ENCODE results near the gene KIAA2012.

The KIAA2012 gene

GRCh38 chr2:202152104-202152715, 79.2 kb downstream of the KIAA2012 start:
- TF ChIP-seq CTCF (IDR thresholded peaks at IDR 0.05; ENCODE audit: control insufficient read depth, insufficient read depth, low read depth, low read length, missing control alignments), result no peak
- H3K4me3 ChIP-seq (ENCODE audit: control insufficient read depth, low read depth, low read length), result no peak overlapping the region
- DNase-seq (ENCODE audit: low read depth), result no peak

- DNase-seq (ENCODE audit: low read depth), result no peak
- TF ChIP-seq CTCF (IDR thresholded peaks at IDR 0.05; ENCODE audit: control insufficient read depth, insufficient read depth, low read depth, low read length, missing control alignments), result no peak
- H3K4me3 ChIP-seq (ENCODE audit: control insufficient read depth, low read depth, low read length), result no peak overlapping the region
These were observed 81.6 kb downstream of the KIAA2012 start for GRCh38 chr2:202154613-202155012.

- TF ChIP-seq CTCF (IDR thresholded peaks at IDR 0.05; ENCODE audit: control insufficient read depth, insufficient read depth, low read depth, low read length, missing control alignments), result no peak
- DNase-seq (ENCODE audit: low read depth), result no peak
- no peak overlapping the region for H3K4me3 ChIP-seq (ENCODE audit: control insufficient read depth, low read depth, low read length)
These were observed 84.3 kb downstream of the KIAA2012 start for GRCh38 chr2:202157211-202157990.

- H3K4me3 ChIP-seq (ENCODE audit: control insufficient read depth, low read depth, low read length), result no peak overlapping the region
- peak; percentile 66 for TF ChIP-seq CTCF (IDR thresholded peaks at IDR 0.05; ENCODE audit: control insufficient read depth, insufficient read depth, low read depth, low read length, missing control alignments)
- DNase-seq (ENCODE audit: low read depth), result no peak
These were observed 85.7 kb downstream of the KIAA2012 start for GRCh38 chr2:202158796-202159195.

GRCh38 chr2:202161151-202161835, 88.2 kb downstream of the KIAA2012 start:
- TF ChIP-seq CTCF (IDR thresholded peaks at IDR 0.05; ENCODE audit: control insufficient read depth, insufficient read depth, low read depth, low read length, missing control alignments), result no peak
- no peak for DNase-seq (ENCODE audit: low read depth)
- no peak overlapping the region for H3K4me3 ChIP-seq (ENCODE audit: control insufficient read depth, low read depth, low read length)

GRCh38 chr2:202164411-202164810, 91.4 kb downstream of the KIAA2012 start:
- H3K4me3 ChIP-seq (ENCODE audit: control insufficient read depth, low read depth, low read length), result no peak overlapping the region
- DNase-seq (ENCODE audit: low read depth), result no peak
- TF ChIP-seq CTCF (IDR thresholded peaks at IDR 0.05; ENCODE audit: control insufficient read depth, insufficient read depth, low read depth, low read length, missing control alignments), result no peak
